LNCAP (cell line): Measurements from ENCODE around the gene TUBB4A.

Experiments
- CTCF ChIP-seq: fragments of 450-650 bp; IDR thresholded peaks from 2 replicates; pipeline ENCODE4 v1.5.1; 2017; ENCODE audit warnings: mild to moderate bottlenecking

The TUBB4A gene

DNA sequence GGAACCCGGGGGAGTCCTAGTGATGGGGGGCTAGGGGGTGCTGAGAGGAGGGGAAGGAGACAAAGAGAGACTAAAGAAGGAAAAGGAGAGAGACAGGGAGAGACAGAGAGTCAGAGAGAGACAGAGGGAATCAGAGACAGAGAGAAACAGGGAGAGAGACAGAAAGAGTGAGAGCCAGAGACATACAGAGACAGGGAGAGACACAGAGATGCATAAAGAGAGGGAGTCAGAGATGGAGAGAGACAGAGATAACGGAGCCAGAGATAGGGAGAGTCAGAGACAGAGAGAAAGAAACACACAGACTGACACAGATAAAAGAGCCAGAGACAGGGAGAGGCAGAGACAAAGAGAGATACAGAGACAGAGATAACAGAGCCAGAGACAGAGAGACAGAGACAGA is 27.2 kb upstream of the TUBB4A start:
- no peak for TF ChIP-seq CTCF

DNA sequence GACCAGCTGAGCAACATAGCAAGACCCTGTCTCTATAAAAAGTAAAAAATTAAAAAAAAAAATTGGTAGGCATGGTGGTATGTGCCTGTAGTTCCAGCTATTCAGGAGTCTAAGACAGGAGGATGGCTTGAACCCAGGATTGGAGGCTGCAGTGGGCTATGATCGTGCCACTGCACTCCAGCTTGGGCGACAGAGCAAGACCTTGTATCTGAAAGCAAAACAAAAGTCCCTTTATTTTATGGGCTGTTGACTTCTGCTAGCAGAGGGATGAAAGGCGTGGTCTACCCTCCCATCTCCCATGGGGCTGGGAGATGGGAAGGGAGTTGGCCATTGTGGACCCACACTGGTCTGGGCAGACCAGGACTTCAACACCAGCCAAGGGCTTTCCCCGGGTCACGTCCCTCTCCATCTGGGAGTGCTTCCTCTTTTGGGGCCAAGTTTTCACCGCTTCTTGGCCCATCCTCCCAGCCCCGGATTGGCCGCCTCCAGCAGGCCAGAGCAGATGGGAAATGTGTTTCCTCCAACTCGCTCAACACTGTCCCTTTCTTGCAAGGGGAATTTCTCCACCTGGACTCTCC is 26.5 kb upstream of the TUBB4A start:
- no peak for TF ChIP-seq CTCF

DNA sequence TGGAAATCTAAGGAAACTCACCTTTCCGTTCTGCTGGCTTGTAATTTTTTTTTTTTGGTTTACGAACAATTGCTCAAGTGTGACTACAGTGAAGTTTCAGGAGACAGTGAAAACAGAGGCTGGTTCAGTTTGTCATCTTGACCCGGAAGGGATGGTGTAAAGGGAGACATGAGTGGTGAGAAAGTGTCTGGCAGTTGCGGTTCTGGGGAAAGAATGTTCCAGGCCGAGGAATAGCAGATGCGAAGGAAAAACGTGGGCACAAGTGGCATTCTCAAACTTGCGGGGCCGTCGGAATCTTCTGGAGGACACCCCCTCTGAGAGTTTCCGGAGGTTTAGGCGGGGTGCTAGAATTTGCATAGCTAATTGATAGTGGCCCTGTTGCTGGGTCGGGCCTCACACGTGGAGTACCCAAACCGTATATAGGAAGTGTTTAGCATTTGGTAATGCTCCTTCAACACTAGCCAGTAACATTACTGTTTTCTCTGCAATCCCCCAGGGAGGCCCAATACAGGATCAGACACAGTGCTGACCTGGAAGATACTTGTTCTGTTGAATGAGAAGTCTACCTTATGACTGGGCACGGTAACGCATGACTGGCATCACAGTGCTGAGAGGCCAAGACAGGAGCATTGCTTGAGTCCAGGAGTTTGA is 25.9 kb upstream of the TUBB4A start:
- TF ChIP-seq CTCF, result no peak

GRCh38 chr19:6524311-6524710 is 22.2 kb upstream of the TUBB4A start:
- TF ChIP-seq CTCF, result no peak

DNA sequence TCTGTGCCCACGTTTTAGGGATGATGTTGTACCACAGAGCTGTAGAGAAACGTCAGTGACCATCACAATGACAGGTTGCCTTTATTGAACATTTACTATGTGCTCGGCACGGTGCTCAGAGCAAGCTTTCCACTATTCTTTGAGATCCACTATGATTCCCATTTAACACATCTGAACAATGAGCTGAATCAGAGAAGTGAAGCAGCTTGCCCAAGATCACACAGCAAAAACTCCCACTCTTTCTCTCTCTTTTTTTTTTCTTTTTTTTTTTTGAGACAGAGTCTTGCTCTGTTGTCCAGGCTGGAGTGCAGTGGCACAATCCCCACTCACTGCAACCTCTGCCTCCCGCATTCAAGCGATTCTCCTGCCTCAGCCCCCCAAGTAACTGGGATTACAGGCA is 20.6 kb upstream of the TUBB4A start:
- no peak for TF ChIP-seq CTCF

DNA sequence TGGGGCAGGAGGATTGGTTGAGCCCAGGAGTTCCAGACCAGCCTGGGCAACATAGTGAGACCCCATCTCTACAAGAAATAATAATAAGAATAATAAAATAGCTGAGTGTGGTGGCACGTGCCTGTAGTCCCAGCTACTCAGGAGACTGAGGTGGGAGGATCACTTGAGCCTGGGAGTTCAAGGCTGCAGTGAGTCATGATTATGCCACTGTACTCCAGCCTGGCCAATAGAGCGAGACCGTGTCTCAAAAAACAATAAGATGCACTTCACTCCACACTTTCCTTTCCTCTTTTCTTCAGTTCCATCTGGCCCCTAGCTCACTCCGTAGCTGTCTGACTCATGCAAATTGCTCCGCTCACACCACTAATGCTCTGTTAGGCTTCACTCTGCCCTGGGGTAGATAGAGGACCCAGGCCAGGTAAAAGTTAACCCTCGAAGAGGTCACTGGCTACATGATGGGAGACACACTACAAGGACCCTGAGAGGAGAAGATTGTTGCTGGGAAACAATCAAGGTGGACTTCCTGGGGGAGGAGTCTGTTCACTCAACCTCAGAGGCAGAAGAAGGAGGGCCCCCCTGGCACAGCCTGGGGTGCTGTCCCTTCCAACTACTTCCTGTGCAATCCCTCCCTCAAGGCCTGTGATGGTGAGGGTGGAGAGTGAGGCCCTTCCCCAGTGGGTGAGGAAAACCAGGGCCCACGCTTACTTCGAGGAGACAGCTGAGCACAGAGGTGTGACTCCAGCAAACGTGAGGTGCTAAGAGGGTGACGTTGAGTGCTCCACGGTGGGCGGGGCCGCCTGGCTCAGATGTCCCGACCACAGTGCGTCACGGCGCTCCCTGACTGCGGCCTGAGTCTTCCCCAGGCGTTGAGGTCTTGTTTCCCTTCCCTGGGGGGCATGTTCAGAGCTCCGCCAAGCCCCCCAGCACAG is 19.9 kb upstream of the TUBB4A start:
- no peak for TF ChIP-seq CTCF

- TF ChIP-seq CTCF, result no peak
Observed at GRCh38 chr19:6519289-6519688, 17.2 kb upstream of the TUBB4A start.
